ENCODE results near the gene LORICRIN.

LORICRIN gene

GRCh38 chr1:153250166-153250565 lies 9.3 kb upstream of the LORICRIN start:
- no peak for DNase-seq (ENCODE audit: low spot score)

GRCh38 chr1:153251087-153251486 lies 8.4 kb upstream of the LORICRIN start:
- DNase-seq (ENCODE audit: low spot score) = no peak

GRCh38 chr1:153251562-153251961 lies 7.9 kb upstream of the LORICRIN start:
- no peak for DNase-seq (ENCODE audit: low spot score)

GRCh38 chr1:153251988-153252387 lies 7.5 kb upstream of the LORICRIN start:
- no peak for DNase-seq (ENCODE audit: low spot score)

GRCh38 chr1:153253076-153253475 lies 6.4 kb upstream of the LORICRIN start:
- DNase-seq (ENCODE audit: low spot score) = no peak

- DNase-seq (ENCODE audit: low spot score) = no peak
Observed at GRCh38 chr1:153253693-153254092, 5.8 kb upstream of the LORICRIN start.

GRCh38 chr1:153260585-153261280 lies 1.2 kb downstream of the LORICRIN start:
- DNase-seq (ENCODE audit: low spot score) = no peak

- DNase-seq (ENCODE audit: low spot score) = peak; percentile 49
Observed at GRCh38 chr1:153261281-153262069, 2.0 kb downstream of the LORICRIN start.

- DNase-seq (ENCODE audit: low spot score) = no peak
Observed at GRCh38 chr1:153262070-153262366, 2.5 kb downstream of the LORICRIN start.

GRCh38 chr1:153262462-153263157 lies 3.1 kb downstream of the LORICRIN start:
- no peak for DNase-seq (ENCODE audit: low spot score)

GRCh38 chr1:153265457-153265856 lies 6.0 kb downstream of the LORICRIN start:
- no peak for DNase-seq (ENCODE audit: low spot score)

- DNase-seq (ENCODE audit: low spot score) = no peak
Observed at GRCh38 chr1:153271711-153272110, 12.2 kb downstream of the LORICRIN start.

- DNase-seq (ENCODE audit: low spot score) = no peak
Observed at GRCh38 chr1:153272186-153272585, 12.7 kb downstream of the LORICRIN start.

GRCh38 chr1:153277852-153278251 lies 18.4 kb downstream of the LORICRIN start:
- no peak for DNase-seq (ENCODE audit: low spot score)

GRCh38 chr1:153288634-153289275 lies 29.3 kb downstream of the LORICRIN start:
- DNase-seq (ENCODE audit: low spot score) = peak; percentile 35

- no peak for DNase-seq (ENCODE audit: low spot score)
Observed at GRCh38 chr1:153291514-153291913, 32.0 kb downstream of the LORICRIN start.

- DNase-seq (ENCODE audit: low spot score) = no peak
Observed at GRCh38 chr1:153292185-153292584, 32.7 kb downstream of the LORICRIN start.

GRCh38 chr1:153292740-153293479 lies 33.4 kb downstream of the LORICRIN start:
- DNase-seq (ENCODE audit: low spot score) = no peak

GRCh38 chr1:153293480-153293775 lies 33.9 kb downstream of the LORICRIN start:
- no peak for DNase-seq (ENCODE audit: low spot score)

- DNase-seq (ENCODE audit: low spot score) = no peak
Observed at GRCh38 chr1:153293851-153294250, 34.4 kb downstream of the LORICRIN start.

- DNase-seq (ENCODE audit: low spot score) = no peak
Observed at GRCh38 chr1:153302308-153302707, 42.8 kb downstream of the LORICRIN start.

GRCh38 chr1:153305682-153306081 lies 46.2 kb downstream of the LORICRIN start:
- no peak for DNase-seq (ENCODE audit: low spot score)
